Measurements from ENCODE around the gene UQCC2. TPM values are rescaled to one million over a fixed set of nuclear protein-coding genes. Genes with fewer than 3 reads are reported as not detected.
A peak's percentile ranks its signal among the peaks of the same experiment; 100 is the strongest.

The UQCC2 gene
- total and polyA plus RNA-seq, 7 experiments from 2014 or later = 15.7 to 79.8 (median 27.6) TPM

GRCh38 chr6:33732817-33733708, 21.6 kb upstream of the UQCC2 start:
- no peaks in the 10 kb centered on the region for H3K4me1 ChIP-seq (ENCODE audit: control insufficient read depth in 2 of 2, insufficient read depth in 2 of 2, low read length in 2 of 2)
- no peak overlapping the region for H3K27ac ChIP-seq (ENCODE audit: low read depth, low read length)
- no peaks in the 10 kb centered on the region for H3K27me3 Mint-ChIP-seq
- no peak overlapping the region for H3K4me3 Mint-ChIP-seq
- ATAC-seq (no peak), DNase-seq (no peak)
- no peaks in the 10 kb centered on the region for H3K27me3 ChIP-seq (ENCODE audit: control insufficient read depth in 2 of 2, insufficient read depth in 2 of 2, low read length in 2 of 2)
- H3K27ac Mint-ChIP-seq = peak overlapping the region in 1 of 9 donors; percentile 64
- H3K9me3 Mint-ChIP-seq = no peaks in the 10 kb centered on the region
- peaks cover 0 to 1% (median 0%) of the 10 kb centered on the region in 7 donors for H3K4me1 Mint-ChIP-seq
- H3K4me3 ChIP-seq (ENCODE audit: low read length) = no peak overlapping the region
- ChIA-PET CTCF (no interaction called here), POLR2A (no interaction called here)
- no peaks in the 10 kb centered on the region for H3K36me3 ChIP-seq (ENCODE audit: control insufficient read depth in 2 of 3, insufficient read depth in 3 of 3, low read length in 3 of 3)
- no peaks in the 10 kb centered on the region for H3K9me3 ChIP-seq (ENCODE audit: control insufficient read depth in 2 of 3, low read length in 3 of 3)
- intact Hi-C loops (cut with micrococcal nuclease) = no loop called here
- no peaks in the 10 kb centered on the region for H3K36me3 Mint-ChIP-seq

DNA sequence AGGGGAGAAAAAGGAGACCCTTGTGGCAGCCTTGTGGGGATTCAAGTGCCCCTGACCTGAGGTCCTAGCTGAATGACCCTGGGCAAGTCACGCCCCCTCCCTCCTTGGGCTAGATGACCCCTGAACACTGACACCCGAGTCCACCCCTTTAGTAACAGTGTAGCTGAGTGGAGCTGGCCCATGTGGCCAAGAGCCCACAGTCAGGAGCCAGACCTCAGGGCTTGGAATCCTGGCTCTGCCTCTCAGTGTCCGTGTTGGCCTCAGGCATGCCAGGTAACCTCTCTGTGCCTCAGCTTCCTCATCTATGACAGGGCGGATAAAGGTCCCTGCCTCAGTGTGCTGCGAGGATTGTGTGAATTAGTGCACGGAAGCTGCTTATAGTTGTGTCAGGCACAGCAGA, 20.9 kb upstream of the UQCC2 start:
- DNase-seq (no peak), ATAC-seq (no peak)
- Histone ChIP-seq H3K4me3 (ENCODE audit: low read length) (no peak overlapping the region), H3K4me1 (ENCODE audit: control insufficient read depth in 2 of 2, insufficient read depth in 2 of 2, low read length in 2 of 2) (no peaks in the 10 kb centered on the region), H3K9me3 (ENCODE audit: control insufficient read depth in 2 of 3, low read length in 3 of 3) (no peaks in the 10 kb centered on the region), H3K36me3 (ENCODE audit: control insufficient read depth in 2 of 3, insufficient read depth in 3 of 3, low read length in 3 of 3) (no peaks in the 10 kb centered on the region), H3K27ac (ENCODE audit: low read depth, low read length) (no peak overlapping the region), H3K27me3 (ENCODE audit: control insufficient read depth in 2 of 2, insufficient read depth in 2 of 2, low read length in 2 of 2) (no peaks in the 10 kb centered on the region)
- CTCF ChIA-PET = interaction anchor here (0.6 kb wide), 1 partner anchor 1517 kb away, joined by 3 read pairs; no protein-coding TSS in a partner anchor
- no peaks in the 10 kb centered on the region for H3K9me3 Mint-ChIP-seq
- intact Hi-C loops (cut with micrococcal nuclease) = no loop called here
- peaks cover 0 to 1% (median 0%) of the 10 kb centered on the region in 7 donors for H3K4me1 Mint-ChIP-seq
- no peaks in the 10 kb centered on the region for H3K27me3 Mint-ChIP-seq
- H3K4me3 Mint-ChIP-seq = no peak overlapping the region
- H3K36me3 Mint-ChIP-seq = no peaks in the 10 kb centered on the region
- H3K27ac Mint-ChIP-seq = no peak overlapping the region
- POLR2A ChIA-PET = no interaction called here

GRCh38 chr6:33731751-33732282, 20.3 kb upstream of the UQCC2 start:
- Histone ChIP-seq H3K36me3 (ENCODE audit: control insufficient read depth in 2 of 3, insufficient read depth in 3 of 3, low read length in 3 of 3) (no peaks in the 10 kb centered on the region), H3K4me3 (ENCODE audit: low read length) (no peak overlapping the region), H3K27me3 (ENCODE audit: control insufficient read depth in 2 of 2, insufficient read depth in 2 of 2, low read length in 2 of 2) (no peaks in the 10 kb centered on the region), H3K9me3 (ENCODE audit: control insufficient read depth in 2 of 3, low read length in 3 of 3) (no peaks in the 10 kb centered on the region), H3K27ac (ENCODE audit: low read depth, low read length) (no peak overlapping the region), H3K4me1 (ENCODE audit: control insufficient read depth in 2 of 2, insufficient read depth in 2 of 2, low read length in 2 of 2) (no peaks in the 10 kb centered on the region)
- ATAC-seq (no peak), DNase-seq (no peak)
- ChIA-PET CTCF (interaction anchor here (0.6 kb wide), 1 partner anchor 1516 kb away, joined by 3 read pairs; no protein-coding TSS in a partner anchor), POLR2A (no interaction called here)
- Mint-ChIP-seq H3K9me3 (no peaks in the 10 kb centered on the region), H3K27ac (peak overlapping the region in 1 of 9 donors; percentile 12), H3K4me3 (no peak overlapping the region), H3K36me3 (no peaks in the 10 kb centered on the region), H3K27me3 (no peaks in the 10 kb centered on the region), H3K4me1 (peaks cover 0 to 1% (median 0%) of the 10 kb centered on the region in 7 donors)
- intact Hi-C loops (cut with micrococcal nuclease) = no loop called here

GRCh38 chr6:33731035-33731434, 19.5 kb upstream of the UQCC2 start:
- Mint-ChIP-seq H3K36me3 (no peaks in the 10 kb centered on the region), H3K4me1 (peaks cover 0 to 5% (median 0%) of the 10 kb centered on the region in 7 donors), H3K27ac (no peak overlapping the region), H3K4me3 (no peak overlapping the region), H3K9me3 (no peaks in the 10 kb centered on the region), H3K27me3 (peaks cover 0 to 4% (median 0%) of the 10 kb centered on the region in 5 donors)
- Histone ChIP-seq H3K4me1 (ENCODE audit: control insufficient read depth in 2 of 2, insufficient read depth in 2 of 2, low read length in 2 of 2) (no peaks in the 10 kb centered on the region), H3K9me3 (ENCODE audit: control insufficient read depth in 2 of 3, low read length in 3 of 3) (no peaks in the 10 kb centered on the region), H3K36me3 (ENCODE audit: control insufficient read depth in 2 of 3, insufficient read depth in 3 of 3, low read length in 3 of 3) (no peaks in the 10 kb centered on the region), H3K27ac (ENCODE audit: low read depth, low read length) (no peak overlapping the region), H3K27me3 (ENCODE audit: control insufficient read depth in 2 of 2, insufficient read depth in 2 of 2, low read length in 2 of 2) (no peaks in the 10 kb centered on the region), H3K4me3 (ENCODE audit: low read length) (no peak overlapping the region)
- no peak for DNase-seq
- POLR2A ChIA-PET = no interaction called here
- intact Hi-C loops (cut with micrococcal nuclease) = no loop called here
- CTCF ChIA-PET = no interaction called here
- ATAC-seq = no peak

DNA sequence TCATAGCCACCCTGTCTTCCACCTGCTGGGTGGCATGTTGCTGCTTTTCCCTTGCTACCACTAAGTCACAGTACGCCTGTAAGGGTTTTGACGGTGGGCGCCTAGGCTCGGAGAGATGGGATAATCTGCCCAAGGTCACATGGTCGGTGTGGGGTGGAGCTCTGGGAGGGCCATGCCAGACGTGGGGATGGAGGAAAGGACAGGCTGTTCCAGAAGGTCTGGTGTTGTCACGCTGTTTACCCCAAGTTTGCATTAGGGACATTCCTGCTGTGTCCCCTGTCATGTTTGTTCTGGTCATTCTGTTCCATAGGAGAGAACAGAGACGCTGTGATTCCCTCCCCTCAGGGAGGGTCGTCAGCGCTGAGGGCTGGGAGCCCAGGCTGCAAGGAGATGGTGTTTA, 19.1 kb upstream of the UQCC2 start:
- Mint-ChIP-seq H3K4me1 (peaks cover 0 to 8% (median 1%) of the 10 kb centered on the region in 7 donors), H3K9me3 (no peaks in the 10 kb centered on the region), H3K36me3 (no peaks in the 10 kb centered on the region), H3K4me3 (no peak overlapping the region), H3K27me3 (peaks cover 0 to 4% (median 0%) of the 10 kb centered on the region in 5 donors), H3K27ac (peak overlapping the region in 1 of 9 donors; percentile 70)
- Histone ChIP-seq H3K36me3 (ENCODE audit: control insufficient read depth in 2 of 3, insufficient read depth in 3 of 3, low read length in 3 of 3) (no peaks in the 10 kb centered on the region), H3K27me3 (ENCODE audit: control insufficient read depth in 2 of 2, insufficient read depth in 2 of 2, low read length in 2 of 2) (no peaks in the 10 kb centered on the region), H3K27ac (ENCODE audit: low read depth, low read length) (no peak overlapping the region), H3K4me3 (ENCODE audit: low read length) (no peak overlapping the region), H3K4me1 (ENCODE audit: control insufficient read depth in 2 of 2, insufficient read depth in 2 of 2, low read length in 2 of 2) (no peaks in the 10 kb centered on the region), H3K9me3 (ENCODE audit: control insufficient read depth in 2 of 3, low read length in 3 of 3) (no peaks in the 10 kb centered on the region)
- CTCF ChIA-PET = no interaction called here
- intact Hi-C loops (cut with micrococcal nuclease) = no loop called here
- POLR2A ChIA-PET = interaction anchor here (1.0 kb wide), 1 partner anchor 16 kb away, joined by 4 read pairs; no protein-coding TSS in a partner anchor
- ATAC-seq = no peak
- no peak for DNase-seq

- ChIA-PET CTCF (interaction anchor here (1.6 kb wide), 1 partner anchor 9 kb away, joined by 4 read pairs; no protein-coding TSS in a partner anchor), POLR2A (no interaction called here)
- Mint-ChIP-seq H3K27me3 (peaks cover 0 to 15% (median 0%) of the 10 kb centered on the region in 5 donors), H3K4me1 (peaks cover 8 to 20% (median 15%) of the 10 kb centered on the region in 7 donors), H3K9me3 (no peaks in the 10 kb centered on the region), H3K36me3 (no peaks in the 10 kb centered on the region), H3K27ac (peak overlapping the region in 1 of 9 donors; percentile 56), H3K4me3 (no peak overlapping the region)
- H3K27ac ChIP-seq (ENCODE audit: low read depth, low read length) = no peak overlapping the region
- H3K36me3 ChIP-seq (ENCODE audit: control insufficient read depth in 2 of 3, insufficient read depth in 3 of 3, low read length in 3 of 3) = no peaks in the 10 kb centered on the region
- ATAC-seq (no peak), DNase-seq (no peak)
- H3K4me1 ChIP-seq (ENCODE audit: control insufficient read depth in 2 of 2, insufficient read depth in 2 of 2, low read length in 2 of 2) = peaks cover 0 to 7% of the 10 kb centered on the region in 2 donors
- no peak overlapping the region for H3K4me3 ChIP-seq (ENCODE audit: low read length)
- no peaks in the 10 kb centered on the region for H3K27me3 ChIP-seq (ENCODE audit: control insufficient read depth in 2 of 2, insufficient read depth in 2 of 2, low read length in 2 of 2)
- H3K9me3 ChIP-seq (ENCODE audit: control insufficient read depth in 2 of 3, low read length in 3 of 3) = no peaks in the 10 kb centered on the region
- intact Hi-C loops (cut with micrococcal nuclease) = no loop called here
Measured at GRCh38 chr6:33729059-33729458, 17.6 kb upstream of the UQCC2 start.
